HCT116 (cell line): Measurements from ENCODE around the gene PFKFB3. TPM values are rescaled to one million over a fixed set of nuclear protein-coding genes. Genes with fewer than 3 reads are reported as not detected.
"Not testable (repeated sequence)": the region's sequence is repeated elsewhere in the genome, so short reads cannot be mapped to it uniquely, and the experiment has no call there.

ENCODE experiments used
- ATAC-seq: fragments of 200-7000 bp; cut with Tn5 transposase; 2 replicates; pipeline ENCODE4 v1.9.1; 2020; ENCODE audit warnings: mild to moderate bottlenecking, moderate library complexity
- BruUV-seq: library from RNA; stranded (reverse); fragments of 400-500 nt; replicated peaks from 2 replicates; lab custom pipeline; 2021; lab: Mats Ljungman, UMichigan
- CTCF ChIA-PET: fragments of 300-600 bp; sonication (Branson Sonifier 250); formaldehyde crosslinking; loops from one replicate; lab custom pipeline; 2021; ENCODE audit warnings: antibody characterized with exemption; lab: Charles Lee
- POLR2A ChIA-PET: fragments of 300-600, 350-600 bp; sonication (Branson Sonifier 250); formaldehyde crosslinking; loops from one replicate; lab custom pipeline; 2021; ENCODE audit warnings: antibody characterized with exemption; lab: Charles Lee
- RAD21 ChIA-PET, 2 experiments: fragments of 300-600 bp; sonication (Branson Sonifier 250); formaldehyde crosslinking; loops; one replicate each; lab custom pipeline; 2023; ENCODE audit warnings: low total read pairs in 2 of 2; ENCODE audit not compliant: uncharacterized antibody in 2 of 2, unreplicated experiment in 2 of 2, low non-redundant PET in 1 of 2; lab: Charles Lee
- DNase-seq: peaks from one replicate; pipeline ENCODE4 v3.0.0-alpha.2; 2010; ENCODE audit warnings: low read depth, low spot score
- H2AFZ ChIP-seq: fragments of 200-600 bp; shearing (Covaris generic), sonication (generic); 2 replicates; pipeline ENCODE4 v1.6.1; 2017; ENCODE audit warnings: low read depth, mixed run types, mixed read lengths, antibody characterized with exemption, low read length; ENCODE audit not compliant: poor library complexity, severe bottlenecking
- H3K27ac ChIP-seq: 2 replicates; pipeline ENCODE4 v1.5.1; 2012; ENCODE audit warnings: low read depth, low read length
- H3K27me3 ChIP-seq: fragments of 200-600 bp; sonication (generic); 2 replicates; pipeline ENCODE4 v1.6.1; 2016; ENCODE audit warnings: mixed run types, low read length, mixed read lengths; ENCODE audit not compliant: insufficient read depth
- H3K36me3 ChIP-seq, 2 experiments: fragments of 200-500 bp in 1 of 2; fragments of 200-600 bp in 1 of 2; sonication (Bioruptor generic) in 1 of 2; sonication (generic) in 1 of 2; 2 replicates each; pipeline versions ENCODE4 v1.5.1 to v1.6.1; 2014 to 2016; ENCODE audit warnings: low read length in 2 of 2, inconsistent platforms in 1 of 2, mixed read lengths in 1 of 2, mixed run types in 1 of 2; ENCODE audit not compliant: insufficient read depth in 2 of 2, control insufficient read depth in 1 of 2
- H3K4me1 ChIP-seq, 2 experiments: fragments of 200-600 bp in 1 of 2; sonication (generic) in 1 of 2; 2 replicates each; pipeline versions ENCODE4 v1.5.1 to v1.6.1; 2012 to 2017; ENCODE audit warnings: low read length in 2 of 2, inconsistent platforms in 1 of 2, mild to moderate bottlenecking in 1 of 2, mixed read lengths in 1 of 2, mixed run types in 1 of 2, moderate library complexity in 1 of 2; ENCODE audit not compliant: insufficient read depth in 2 of 2, control insufficient read depth in 1 of 2
- H3K4me2 ChIP-seq: fragments of 200-600 bp; sonication (generic); 2 replicates; pipeline ENCODE4 v1.6.1; 2017; ENCODE audit warnings: mixed run types, low read length, mixed read lengths
- H3K4me3 ChIP-seq, 2 experiments: fragments of 200-600 bp in 1 of 2; sonication (generic) in 1 of 2; replicated peaks in 1 of 2; 2 replicates each; pipeline ENCODE4 v1.5.1; 2011 to 2016; ENCODE audit warnings: low read length in 2 of 2, control low read depth in 1 of 2, low read depth in 1 of 2, mild to moderate bottlenecking in 1 of 2, mixed read lengths in 1 of 2, mixed run types in 1 of 2
- H3K79me2 ChIP-seq: fragments of 200-600 bp; sonication (generic); 2 replicates; pipeline ENCODE4 v1.6.1; 2017; ENCODE audit warnings: mild to moderate bottlenecking, mixed run types, low read length, moderate library complexity, mixed read lengths; ENCODE audit not compliant: insufficient read depth
- H3K9ac ChIP-seq: fragments of 200-600 bp; sonication (generic); 2 replicates; pipeline ENCODE4 v1.6.1; 2016; ENCODE audit warnings: low read length, mixed read lengths
- H3K9me2 ChIP-seq: fragments of 200-600 bp; sonication (generic), shearing (Covaris generic); 2 replicates; pipeline ENCODE4 v1.6.1; 2017; ENCODE audit warnings: mixed run types, mild to moderate bottlenecking, moderate library complexity; ENCODE audit not compliant: insufficient read depth
- H3K9me3 ChIP-seq, 2 experiments: fragments of 200-500 bp in 1 of 2; fragments of 200-600 bp in 1 of 2; sonication (Bioruptor generic) in 1 of 2; sonication (generic) in 1 of 2; 2 replicates each; pipeline ENCODE4 v1.6.1; 2014 to 2017; ENCODE audit warnings: low read length in 2 of 2, mixed read lengths in 2 of 2, inconsistent platforms in 1 of 2, low read depth in 1 of 2, mild to moderate bottlenecking in 1 of 2, mixed run types in 1 of 2, moderate library complexity in 1 of 2; ENCODE audit not compliant: control insufficient read depth in 1 of 2, insufficient read depth in 1 of 2
- H4K20me1 ChIP-seq: fragments of 200-600 bp; sonication (generic), shearing (Covaris generic); 2 replicates; pipeline ENCODE4 v1.6.1; 2017; ENCODE audit warnings: mixed run types, mild to moderate bottlenecking, moderate library complexity; ENCODE audit not compliant: insufficient read depth
- EGR1 ChIP-seq: IDR thresholded peaks from 2 replicates; pipeline ENCODE4 v1.6.1; 2012; ENCODE audit warnings: low read depth
- intact Hi-C: fragments of 100-400 bp; cut with micrococcal nuclease; formaldehyde crosslinking; loops from 2 replicates; pipeline ENCODE4 v1.10.0; 2022
- total RNA-seq: library from RNA; stranded (reverse); gene quantifications from one replicate; pipeline ENCODE4 v1.2.1, GENCODE V29; 2021; ENCODE audit not compliant: unreplicated experiment
- TF ChIP-seq, protein P1 (sequence below), 3 experiments: fragments of 200-600 bp in 1 of 3; sonication (generic) in 1 of 3; IDR thresholded peaks in 2 of 3; conservative IDR thresholded peaks in 1 of 3; 2 replicates each; pipeline ENCODE4 v1.5.1; 2012 to 2017; ENCODE audit warnings: low read depth in 2 of 3, low read length in 2 of 3, antibody characterized with exemption in 1 of 3, borderline replicate concordance in 1 of 3, control low read depth in 1 of 3, mild to moderate bottlenecking in 1 of 3, mixed read lengths in 1 of 3, mixed run types in 1 of 3, moderate library complexity in 1 of 3; ENCODE audit not compliant: insufficient read depth in 1 of 3

Gene PFKFB3
- total RNA-seq, 1 experiment from 2014 or later, result 50.8 TPM

DNA sequence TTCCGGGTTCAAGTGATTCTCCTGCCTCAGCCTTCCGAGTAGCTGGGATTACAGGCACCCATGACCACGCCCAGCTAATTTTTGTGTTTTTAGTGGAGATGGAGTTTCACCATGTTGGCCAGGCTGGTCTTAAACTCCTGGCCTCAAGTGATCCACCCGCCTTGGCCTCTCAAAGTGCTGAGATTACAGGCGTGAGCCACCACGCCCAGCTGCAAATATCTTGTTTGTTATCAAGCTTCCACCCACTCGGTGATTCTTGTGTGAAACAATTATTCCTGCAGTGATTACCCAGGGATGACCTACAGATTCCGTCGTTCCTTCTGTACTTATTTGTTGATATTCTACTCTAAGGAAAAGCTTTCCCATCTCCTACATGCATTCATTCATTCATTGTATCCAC, 12.7 kb upstream of the PFKFB3 start:
- H3K4me2 ChIP-seq, POLR2A ChIA-PET, intact Hi-C loops, H3K36me3 ChIP-seq, H3K9ac ChIP-seq, H4K20me1 ChIP-seq, H3K27me3 ChIP-seq, H2AFZ ChIP-seq, ATAC-seq, RAD21 ChIA-PET, H3K27ac ChIP-seq, DNase-seq, BruUV-seq, H3K9me3 ChIP-seq, H3K9me2 ChIP-seq, H3K4me3 ChIP-seq: not testable (repeated sequence)
- peaks cover 25% of the 10 kb centered on the region for H3K79me2 ChIP-seq
- H3K4me1 ChIP-seq, result peaks cover 11 to 12% of the 10 kb centered on the region in 2 experiments
- CTCF ChIA-PET, result interaction anchor here (0.8 to 2.2 kb wide), 3 partner anchors 10 to 212 kb away, joined by 4 to 8 read pairs (median 4); partner anchors contain the start of gene PFKFB3

- H3K9me2 ChIP-seq, result no peaks in the 10 kb centered on the region
- BruUV-seq, result no TSS peak
- H4K20me1 ChIP-seq, result no peaks in the 10 kb centered on the region
- H3K36me3 ChIP-seq, result no peaks in the 10 kb centered on the region
- no peak for ATAC-seq
- H3K27me3 ChIP-seq, result no peaks in the 10 kb centered on the region
- CTCF ChIA-PET, result interaction anchor here (2.2 kb wide), 1 partner anchor 211 kb away, joined by 8 read pairs; no protein-coding TSS in a partner anchor
- no peak overlapping the region for H3K27ac ChIP-seq
- RAD21 ChIA-PET, result no interaction called here
- H3K79me2 ChIP-seq, result peaks cover 31% of the 10 kb centered on the region
- H3K9ac ChIP-seq, result no peak overlapping the region
- H3K4me1 ChIP-seq, result peaks cover 4 to 7% of the 10 kb centered on the region in 2 experiments
- H2AFZ ChIP-seq, result no peak overlapping the region
- DNase-seq, result no peak
- POLR2A ChIA-PET, result no interaction called here
- intact Hi-C loops, result no loop called here
- TF ChIP-seq EGR1, result no peak
- TF ChIP-seq, protein P1, sequence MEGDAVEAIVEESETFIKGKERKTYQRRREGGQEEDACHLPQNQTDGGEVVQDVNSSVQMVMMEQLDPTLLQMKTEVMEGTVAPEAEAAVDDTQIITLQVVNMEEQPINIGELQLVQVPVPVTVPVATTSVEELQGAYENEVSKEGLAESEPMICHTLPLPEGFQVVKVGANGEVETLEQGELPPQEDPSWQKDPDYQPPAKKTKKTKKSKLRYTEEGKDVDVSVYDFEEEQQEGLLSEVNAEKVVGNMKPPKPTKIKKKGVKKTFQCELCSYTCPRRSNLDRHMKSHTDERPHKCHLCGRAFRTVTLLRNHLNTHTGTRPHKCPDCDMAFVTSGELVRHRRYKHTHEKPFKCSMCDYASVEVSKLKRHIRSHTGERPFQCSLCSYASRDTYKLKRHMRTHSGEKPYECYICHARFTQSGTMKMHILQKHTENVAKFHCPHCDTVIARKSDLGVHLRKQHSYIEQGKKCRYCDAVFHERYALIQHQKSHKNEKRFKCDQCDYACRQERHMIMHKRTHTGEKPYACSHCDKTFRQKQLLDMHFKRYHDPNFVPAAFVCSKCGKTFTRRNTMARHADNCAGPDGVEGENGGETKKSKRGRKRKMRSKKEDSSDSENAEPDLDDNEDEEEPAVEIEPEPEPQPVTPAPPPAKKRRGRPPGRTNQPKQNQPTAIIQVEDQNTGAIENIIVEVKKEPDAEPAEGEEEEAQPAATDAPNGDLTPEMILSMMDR (IDR thresholded peaks at IDR 0.05 in 2 of 3, conservative IDR thresholded peaks at IDR 0.05 in 1 of 3; ENCODE audit: borderline replicate concordance in 1 of 3, insufficient read depth in 1 of 3, low read depth in 2 of 3, low read length in 2 of 3), result 0 out of 6 replicates have a peak, but pooled peaks of 1 of the 3 experiments have one; percentile 7
- H3K4me3 ChIP-seq, result no peak overlapping the region
- no peaks in the 10 kb centered on the region for H3K9me3 ChIP-seq
- no peak overlapping the region for H3K4me2 ChIP-seq
These were observed 11.6 kb upstream of the PFKFB3 start for GRCh38 chr10:6191147-6191546.
